Adrenal gland (tissue), 5 donors: Measurements from ENCODE around the gene LIPJ.

Experiments
- POLR2A ChIP-seq, 2 donors: fragments of 450-650 bp; IDR thresholded peaks; one replicate each; pipeline ENCODE4 v1.6.1; 2017; ENCODE audit warnings: antibody characterized with exemption in 2 of 2, mild to moderate bottlenecking in 2 of 2, moderate library complexity in 1 of 2
- TF ChIP-seq, protein P1 (sequence below), 6 experiments: fragments of 450-650 bp in 4 of 6; fragments of 200-600 bp in 2 of 6; sonication (generic) in 1 of 6; IDR thresholded peaks; 1 replicate in 5 of 6; 2 replicates in 1 of 6; pipeline versions ENCODE4 v1.5.1 to v1.8.0; 2016 to 2021; ENCODE audit warnings: antibody characterized with exemption in 6 of 6, mild to moderate bottlenecking in 2 of 6, moderate library complexity in 1 of 6
- donor health status: DM: no; HTN: no; CAD: no.

DNA sequence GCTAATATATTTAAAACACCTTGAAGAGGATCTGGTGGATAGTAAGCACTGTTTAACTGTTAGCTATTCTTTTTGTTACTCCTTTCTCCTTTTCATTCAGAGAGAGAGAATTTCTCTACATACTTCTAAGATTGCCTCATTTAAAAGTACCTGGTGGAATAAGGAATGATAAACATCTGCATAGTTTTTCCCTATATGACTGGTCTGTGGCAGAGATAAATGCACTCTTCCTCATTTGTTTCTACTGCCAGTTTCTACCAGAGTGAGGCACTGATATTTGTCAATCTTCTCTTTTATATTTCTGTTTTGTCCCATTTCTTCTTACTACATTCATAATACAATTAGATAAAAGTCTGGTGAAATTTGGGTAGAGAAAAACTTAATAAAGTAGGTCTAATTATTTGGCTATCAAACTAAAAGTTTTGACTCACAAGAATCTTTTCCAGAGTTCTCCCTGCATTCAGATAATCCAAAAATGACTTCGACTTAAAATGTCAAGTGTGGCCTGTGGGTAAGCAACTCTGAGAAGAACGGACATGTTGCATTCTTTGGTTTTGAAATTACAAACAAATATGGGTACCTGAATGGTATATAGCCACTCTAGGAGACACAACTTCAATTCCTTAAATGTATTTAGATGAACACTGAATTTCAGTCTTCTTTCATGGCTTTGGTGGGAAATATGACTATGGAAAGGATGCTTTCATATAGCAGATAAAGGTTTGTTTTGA lies 42.3 kb upstream of the LIPJ start:
- TF ChIP-seq, protein P1, sequence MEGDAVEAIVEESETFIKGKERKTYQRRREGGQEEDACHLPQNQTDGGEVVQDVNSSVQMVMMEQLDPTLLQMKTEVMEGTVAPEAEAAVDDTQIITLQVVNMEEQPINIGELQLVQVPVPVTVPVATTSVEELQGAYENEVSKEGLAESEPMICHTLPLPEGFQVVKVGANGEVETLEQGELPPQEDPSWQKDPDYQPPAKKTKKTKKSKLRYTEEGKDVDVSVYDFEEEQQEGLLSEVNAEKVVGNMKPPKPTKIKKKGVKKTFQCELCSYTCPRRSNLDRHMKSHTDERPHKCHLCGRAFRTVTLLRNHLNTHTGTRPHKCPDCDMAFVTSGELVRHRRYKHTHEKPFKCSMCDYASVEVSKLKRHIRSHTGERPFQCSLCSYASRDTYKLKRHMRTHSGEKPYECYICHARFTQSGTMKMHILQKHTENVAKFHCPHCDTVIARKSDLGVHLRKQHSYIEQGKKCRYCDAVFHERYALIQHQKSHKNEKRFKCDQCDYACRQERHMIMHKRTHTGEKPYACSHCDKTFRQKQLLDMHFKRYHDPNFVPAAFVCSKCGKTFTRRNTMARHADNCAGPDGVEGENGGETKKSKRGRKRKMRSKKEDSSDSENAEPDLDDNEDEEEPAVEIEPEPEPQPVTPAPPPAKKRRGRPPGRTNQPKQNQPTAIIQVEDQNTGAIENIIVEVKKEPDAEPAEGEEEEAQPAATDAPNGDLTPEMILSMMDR (IDR thresholded peaks at IDR 0.05) = no peak
- no peak for TF ChIP-seq POLR2A (IDR thresholded peaks at IDR 0.05)
